OCI-M1 (cell line): ENCODE results near the gene RYR3.

Experiments
- DNase-seq: peaks from one replicate; lab custom pipeline; 2025; lab: John Stamatoyannopoulos, UW

Gene RYR3

DNA sequence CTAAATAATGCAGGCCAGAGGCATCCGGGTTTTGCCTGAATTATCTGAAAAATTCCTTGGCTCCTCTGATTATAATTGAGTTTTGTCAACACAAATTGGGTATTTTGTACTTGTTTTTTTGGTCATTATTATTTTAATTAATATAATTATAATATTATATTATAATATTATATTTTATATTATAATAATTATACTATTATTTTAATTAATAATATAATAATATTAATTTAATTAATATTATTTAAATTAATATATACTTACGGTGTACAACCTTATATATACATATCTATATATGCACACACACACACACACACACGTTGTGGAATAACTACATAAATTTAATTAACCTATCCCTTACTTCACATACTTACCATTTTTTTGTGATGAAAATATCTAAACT lies 73.5 kb downstream of the RYR3 start:
- DNase-seq = no peak

DNA sequence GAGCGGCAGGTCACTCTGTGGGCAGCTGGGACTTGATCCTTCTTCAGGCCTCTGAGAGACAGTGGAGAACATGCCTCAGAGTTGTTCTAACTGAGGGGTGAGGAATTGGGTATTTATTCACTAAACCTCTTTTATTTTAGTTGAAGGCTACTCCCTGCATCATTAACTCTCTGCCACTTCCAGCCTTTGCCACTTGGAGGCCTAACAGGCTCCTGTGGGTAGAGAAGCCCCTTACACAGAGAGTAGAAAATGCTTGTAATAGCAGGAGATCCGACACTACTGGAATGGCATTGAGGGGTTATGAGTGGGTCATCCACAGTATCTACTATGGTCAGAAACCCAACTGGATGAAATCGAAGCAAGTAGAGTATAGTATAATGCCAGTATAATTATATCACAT lies 81.7 kb downstream of the RYR3 start:
- no peak for DNase-seq

DNA sequence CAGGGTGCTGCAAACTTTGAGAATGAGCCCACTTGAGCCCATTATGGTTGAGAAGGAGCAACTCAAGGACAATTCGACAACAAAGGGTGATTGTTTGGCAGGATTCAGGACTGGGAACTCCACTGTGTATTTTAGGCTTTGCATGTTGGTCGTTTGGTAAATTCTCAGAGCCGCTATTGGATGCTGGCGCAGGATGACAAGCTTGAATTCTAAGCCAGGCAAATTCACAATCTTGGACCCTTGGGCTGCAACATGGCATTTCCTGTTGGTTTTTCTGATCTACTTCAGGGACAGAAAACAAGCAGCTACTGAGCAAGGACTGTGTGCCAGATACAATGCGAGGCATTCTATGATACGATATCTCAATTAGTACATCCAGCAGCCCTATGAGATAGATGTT lies 82.8 kb downstream of the RYR3 start:
- no peak for DNase-seq

GRCh38 chr15:33395321-33395720 lies 84.6 kb downstream of the RYR3 start:
- no peak for DNase-seq

GRCh38 chr15:33395846-33396245 lies 85.1 kb downstream of the RYR3 start:
- DNase-seq = no peak

GRCh38 chr15:33396475-33396874 lies 85.7 kb downstream of the RYR3 start:
- DNase-seq = peak; percentile 8

DNA sequence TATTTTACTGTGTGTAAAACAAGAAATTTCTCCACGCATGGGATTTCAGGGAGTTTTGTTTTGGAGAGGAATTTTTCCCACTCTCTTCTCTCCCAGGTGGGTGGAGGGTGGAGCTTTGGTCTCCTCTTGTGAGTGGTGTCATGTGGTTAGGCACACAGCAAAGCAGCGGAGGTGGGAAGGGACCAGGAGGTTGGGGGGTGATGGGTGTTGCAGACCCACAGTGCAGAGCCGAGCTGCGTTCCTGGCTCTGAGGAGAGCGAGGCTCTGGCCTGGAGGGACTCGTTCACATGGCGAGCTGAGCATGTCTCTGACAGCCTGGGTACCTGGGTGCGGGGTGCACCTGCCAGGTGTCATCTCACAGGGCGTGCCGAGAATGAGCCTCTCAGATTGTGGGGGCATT lies 87.8 kb downstream of the RYR3 start:
- DNase-seq = no peak

GRCh38 chr15:33400941-33401340 lies 90.2 kb downstream of the RYR3 start:
- no peak for DNase-seq

GRCh38 chr15:33402600-33402999 lies 91.8 kb downstream of the RYR3 start:
- no peak for DNase-seq

GRCh38 chr15:33405096-33405495 lies 94.3 kb downstream of the RYR3 start:
- no peak for DNase-seq

GRCh38 chr15:33411596-33412540 lies 101.1 kb downstream of the RYR3 start:
- DNase-seq = no peak

- no peak for DNase-seq
Measured at GRCh38 chr15:33419701-33420100, 108.9 kb downstream of the RYR3 start.

GRCh38 chr15:33424025-33424424 lies 113.3 kb downstream of the RYR3 start:
- DNase-seq = no peak

- peak; percentile 49 for DNase-seq
Measured at GRCh38 chr15:33425142-33425541, 114.4 kb downstream of the RYR3 start.

DNA sequence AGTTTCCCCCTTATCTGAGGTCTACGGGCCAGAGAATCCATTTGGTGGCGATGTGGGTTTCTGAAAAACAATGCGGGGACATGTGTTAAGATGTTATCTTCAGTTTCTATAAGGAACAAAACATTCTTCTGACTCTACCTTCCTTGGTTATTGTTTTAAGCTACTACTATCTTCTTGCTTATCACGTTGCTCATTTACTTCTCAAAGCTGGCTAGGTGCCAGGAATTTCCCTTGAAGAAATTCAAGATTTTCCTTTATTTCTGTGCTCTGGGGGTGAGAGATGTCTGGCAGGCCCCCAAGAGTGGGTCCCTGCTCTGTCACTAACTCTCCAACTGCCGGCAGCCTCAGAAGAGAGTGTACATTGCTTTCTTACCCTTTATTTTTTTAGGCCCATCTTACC lies 119.8 kb downstream of the RYR3 start:
- no peak for DNase-seq

GRCh38 chr15:33433821-33434220 lies 123.1 kb downstream of the RYR3 start:
- DNase-seq = no peak

DNA sequence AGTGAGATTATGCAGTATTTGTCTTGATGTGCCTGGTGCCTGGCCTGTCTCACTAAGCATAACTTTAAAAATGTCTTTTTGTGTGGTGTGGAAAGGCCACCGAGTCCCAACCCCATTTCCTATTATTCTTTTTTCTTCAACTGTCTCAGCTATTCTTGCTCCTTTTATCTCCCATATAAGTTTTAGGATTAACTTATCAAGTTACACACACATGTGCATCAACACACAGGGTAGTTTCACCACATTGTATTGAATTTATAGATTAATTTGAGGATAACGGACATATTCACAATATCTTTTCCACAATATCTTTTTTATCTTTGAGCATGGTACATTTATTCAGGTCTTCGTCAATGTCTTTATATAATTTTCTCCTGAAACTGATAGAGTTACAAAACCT lies 127.6 kb downstream of the RYR3 start:
- peak; percentile 37 for DNase-seq

DNA sequence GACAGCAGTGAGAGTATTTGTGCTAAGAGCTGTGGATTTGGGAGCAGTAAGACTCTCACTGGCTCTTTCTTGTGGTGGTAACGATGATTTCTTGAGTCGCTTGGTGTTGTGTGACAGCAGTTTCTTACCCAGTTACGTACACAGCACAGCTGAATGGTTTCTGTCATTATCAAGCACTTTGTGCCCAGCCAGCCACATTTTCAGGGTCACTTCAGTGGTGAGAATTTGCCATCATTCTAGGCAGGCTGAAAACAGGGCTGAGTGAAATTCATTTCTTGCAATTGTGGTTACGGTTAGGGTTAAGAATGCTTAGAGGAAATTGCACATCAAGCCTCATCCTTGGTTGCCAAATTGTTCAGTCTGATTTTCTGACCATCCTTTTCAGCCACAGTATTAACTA lies 130.1 kb downstream of the RYR3 start:
- DNase-seq = peak; percentile 72

- peak; percentile 96 for DNase-seq
Measured at GRCh38 chr15:33442449-33442848, 131.7 kb downstream of the RYR3 start.

- DNase-seq = peak; percentile 71
Measured at GRCh38 chr15:33443708-33444107, 132.9 kb downstream of the RYR3 start.

- DNase-seq = peak; percentile 78
Measured at GRCh38 chr15:33445984-33446383, 135.2 kb downstream of the RYR3 start.

DNA sequence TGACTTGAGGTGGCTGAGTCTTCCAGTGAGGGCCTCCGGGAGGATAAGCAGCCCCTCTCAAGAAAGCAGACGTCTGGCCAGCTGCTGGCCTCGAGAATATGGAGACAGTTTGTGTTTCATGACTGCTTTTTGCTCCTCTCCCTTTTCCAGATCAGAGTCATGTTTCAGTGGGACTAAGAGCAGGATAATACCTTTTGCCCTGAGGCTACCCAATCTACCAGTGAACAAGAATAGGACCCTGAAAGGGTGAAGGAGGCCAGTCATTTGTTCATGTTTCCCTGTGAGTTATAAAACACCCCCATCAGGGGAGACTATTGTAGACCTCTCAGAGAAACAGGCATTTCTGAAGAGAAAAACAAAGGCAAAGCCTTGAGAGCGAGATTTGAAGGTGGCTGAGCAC lies 137.4 kb downstream of the RYR3 start:
- DNase-seq = no peak

- DNase-seq = no peak
Measured at GRCh38 chr15:33448961-33449606, 138.3 kb downstream of the RYR3 start.
